Stimulated activated CD4-positive, alpha-beta T cell treated with anti-CD3 and anti-CD28 coated beads, Interleukin-15, amount 100 ng/mL, for 48 hours (primary cell): Measurements from ENCODE around the gene CENPU.
"Not testable (repeated sequence)": the region's sequence is repeated elsewhere in the genome, so short reads cannot be mapped to it uniquely, and the experiment has no call there.

Experiments
- DNase-seq, 2 donors: peaks; one replicate each; pipeline ENCODE4 v3.0.0-alpha.2; 2020; ENCODE audit warnings: low read depth in 2 of 2

The CENPU gene

DNA sequence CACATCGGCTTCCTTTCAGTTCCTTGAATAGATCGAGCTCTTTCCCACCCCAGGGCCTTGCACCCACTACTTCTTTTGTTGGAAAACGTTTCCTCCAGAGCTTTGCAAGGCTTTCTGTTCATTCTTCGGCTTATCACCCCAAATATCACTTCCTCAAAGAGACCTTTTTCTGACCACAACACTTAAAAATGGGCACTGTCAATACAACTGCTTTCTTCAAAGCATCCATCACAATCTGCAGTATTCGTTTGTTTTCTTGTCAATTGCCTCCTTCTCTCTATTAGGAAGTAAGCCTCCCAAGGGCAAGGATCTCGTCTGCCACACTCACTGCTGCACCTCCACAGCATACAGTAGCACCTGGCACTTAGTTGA, 17.7 kb upstream of the CENPU start:
- no peak for DNase-seq

DNA sequence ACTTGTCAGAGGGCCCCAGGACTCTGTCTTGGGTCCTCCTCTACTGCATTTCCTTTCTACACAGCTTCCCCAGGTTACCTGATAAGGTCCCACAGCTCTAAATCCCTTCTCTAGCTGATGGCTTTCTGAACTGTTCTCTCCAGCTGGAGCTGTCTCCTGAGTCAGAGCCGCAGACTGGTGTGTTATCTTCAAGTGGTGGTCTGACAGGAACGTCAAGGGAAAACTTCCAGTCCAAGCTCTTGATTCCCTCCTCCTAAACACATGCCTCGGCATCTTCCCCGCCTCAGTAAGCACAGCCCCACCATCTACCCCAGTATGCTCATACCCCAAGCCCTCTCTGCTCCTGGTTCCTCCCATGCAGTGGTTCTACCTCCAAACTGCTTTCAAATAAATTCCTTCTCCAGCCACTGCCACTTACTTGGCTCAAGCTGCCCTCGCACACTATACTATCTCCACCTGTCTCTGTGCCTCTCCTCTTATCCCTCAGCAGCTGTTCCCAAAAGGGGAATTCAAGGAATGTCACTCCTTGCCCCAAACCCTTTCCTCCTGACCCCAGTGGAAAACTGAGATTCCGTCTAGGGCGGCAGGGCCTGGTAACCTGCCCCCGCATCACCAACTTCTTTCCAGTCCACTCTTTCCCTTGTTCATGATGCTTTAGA, 17.2 kb upstream of the CENPU start:
- no peak for DNase-seq

GRCh38 chr4:184748251-184748652, 14.4 kb upstream of the CENPU start:
- no peak for DNase-seq

- no peak for DNase-seq
Measured at GRCh38 chr4:184747034-184747830, 13.3 kb upstream of the CENPU start.

DNA sequence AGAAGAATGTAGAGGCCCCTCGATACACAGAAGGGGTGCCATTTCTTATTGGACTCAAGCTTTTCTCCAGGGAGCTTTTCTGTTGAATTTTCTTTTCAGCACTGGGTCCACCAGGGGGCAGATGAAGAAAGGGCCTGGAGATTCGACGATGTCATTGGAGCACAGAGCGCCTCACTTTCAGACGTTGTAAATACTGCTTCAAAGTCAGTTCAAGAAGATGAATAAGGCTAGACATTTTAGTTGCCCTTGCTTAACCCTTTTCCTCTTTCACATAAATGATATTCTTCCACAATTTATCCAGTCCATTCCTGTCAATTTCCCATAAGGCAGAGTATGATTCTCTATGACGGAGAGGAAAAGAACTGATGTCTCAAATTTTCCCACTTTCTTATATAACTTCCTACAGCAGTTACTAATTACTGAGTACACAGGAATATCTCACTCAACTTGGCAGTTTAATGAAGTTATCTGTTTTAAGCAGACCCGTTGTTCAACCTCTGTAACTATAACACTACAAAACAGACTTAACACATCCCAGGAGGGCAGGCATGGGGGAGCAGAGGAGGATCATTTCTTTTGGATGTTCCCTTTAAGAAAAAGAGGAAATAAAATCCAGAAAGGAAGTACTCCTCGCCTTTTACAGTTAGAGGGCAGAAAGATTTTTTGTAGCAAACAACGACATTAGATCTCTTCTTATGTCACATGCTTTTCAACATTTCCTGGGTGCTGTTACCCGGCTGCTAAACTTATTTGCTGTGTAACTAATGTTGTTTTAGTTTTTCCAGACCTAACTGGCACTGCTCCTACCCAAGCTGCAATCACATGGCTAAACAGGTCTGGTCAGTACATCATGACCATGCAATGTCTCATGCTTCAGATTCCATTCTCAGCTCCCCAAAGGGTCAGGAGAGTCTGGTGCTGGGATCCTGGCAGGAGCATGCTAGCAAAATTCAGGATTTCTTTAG, 12.2 kb upstream of the CENPU start:
- DNase-seq, result peak; percentile 50 to 69

DNA sequence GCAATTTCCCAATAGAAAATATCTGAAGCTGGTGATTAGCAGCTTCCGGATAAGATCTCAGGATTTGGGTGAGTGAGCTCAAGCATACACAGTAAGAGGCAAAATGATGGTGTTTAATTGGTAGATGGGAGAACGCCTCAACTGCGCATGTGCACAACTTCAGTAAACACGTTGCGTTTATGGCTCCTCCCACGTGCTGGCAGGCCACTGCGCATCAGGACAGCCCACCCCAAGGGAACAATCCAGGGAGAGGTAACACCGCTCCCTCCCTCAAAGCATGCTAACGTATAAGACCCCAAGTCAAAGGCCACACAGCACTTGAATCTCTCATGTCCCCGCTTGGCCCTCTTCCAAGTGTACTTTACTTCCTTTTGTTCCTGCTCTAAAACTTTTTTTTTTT, 10.3 kb upstream of the CENPU start:
- no peak for DNase-seq

DNA sequence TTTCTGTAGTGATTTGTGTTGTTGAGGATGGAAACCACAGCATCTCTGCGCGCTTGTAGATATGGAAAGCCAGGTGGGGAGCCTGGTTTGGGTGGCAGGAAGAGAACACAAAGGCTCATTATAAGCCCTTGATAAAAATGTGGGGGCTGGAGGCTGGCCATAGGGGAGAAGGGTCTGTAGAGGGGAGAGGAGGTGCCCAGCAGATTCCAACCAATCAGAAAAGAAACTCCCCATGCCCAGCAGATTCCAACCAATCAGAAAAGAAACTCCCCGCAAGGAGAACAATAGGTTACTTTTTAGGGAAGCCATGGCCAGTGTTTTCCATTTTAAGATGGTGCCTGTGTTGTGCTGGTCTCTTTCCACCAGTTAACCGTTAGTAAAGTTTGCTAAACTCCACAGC, 9.8 kb upstream of the CENPU start:
- no peak for DNase-seq

DNA sequence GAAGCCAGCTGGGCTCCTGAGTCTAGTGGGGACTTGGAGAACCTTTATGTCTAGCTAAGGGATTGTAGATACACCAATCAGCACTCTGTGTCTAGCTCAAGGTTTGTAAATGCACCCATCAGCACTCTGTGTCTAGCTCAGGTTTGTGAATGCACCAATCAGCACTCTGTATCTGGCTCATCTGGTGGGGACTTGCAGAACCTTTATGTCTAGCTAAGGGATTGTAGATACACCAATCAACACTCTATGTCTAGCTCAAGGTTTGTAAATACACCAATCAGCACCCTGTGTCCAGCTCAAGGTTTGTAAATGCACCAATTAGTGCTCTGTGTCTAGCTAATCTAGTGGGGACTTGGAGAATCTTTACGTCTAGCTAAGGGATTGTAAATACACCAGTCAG, 7.8 kb upstream of the CENPU start:
- not testable (repeated sequence) for DNase-seq

- DNase-seq, result no peak
Measured at GRCh38 chr4:184740980-184741391, 7.1 kb upstream of the CENPU start.

- DNase-seq, result not testable (repeated sequence)
Measured at GRCh38 chr4:184739575-184739974, 5.7 kb upstream of the CENPU start.

DNA sequence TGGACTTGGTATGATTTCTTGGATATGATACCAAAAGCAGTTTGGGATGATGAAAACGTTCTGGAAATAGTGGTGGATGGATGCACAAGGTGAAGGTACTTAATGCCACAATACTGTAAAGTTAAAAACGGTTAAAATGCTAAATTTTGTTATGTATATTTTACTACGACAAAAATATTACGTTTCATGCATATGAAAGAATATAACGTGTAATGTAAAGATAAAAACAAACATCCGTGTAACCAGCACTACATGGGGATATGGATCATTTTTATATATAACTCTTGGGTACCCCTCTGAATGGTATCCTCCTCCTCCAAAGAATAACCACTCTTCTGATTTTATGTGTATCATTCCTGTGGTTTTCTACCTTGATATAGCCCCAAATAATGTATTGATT, 862 bp upstream of the CENPU start:
- no peak for DNase-seq

GRCh38 chr4:184732126-184732525, 1.8 kb downstream of the CENPU start:
- DNase-seq, result no peak

GRCh38 chr4:184731056-184731455, 2.8 kb downstream of the CENPU start:
- no peak for DNase-seq

GRCh38 chr4:184729946-184730345, 4.0 kb downstream of the CENPU start:
- no peak for DNase-seq

DNA sequence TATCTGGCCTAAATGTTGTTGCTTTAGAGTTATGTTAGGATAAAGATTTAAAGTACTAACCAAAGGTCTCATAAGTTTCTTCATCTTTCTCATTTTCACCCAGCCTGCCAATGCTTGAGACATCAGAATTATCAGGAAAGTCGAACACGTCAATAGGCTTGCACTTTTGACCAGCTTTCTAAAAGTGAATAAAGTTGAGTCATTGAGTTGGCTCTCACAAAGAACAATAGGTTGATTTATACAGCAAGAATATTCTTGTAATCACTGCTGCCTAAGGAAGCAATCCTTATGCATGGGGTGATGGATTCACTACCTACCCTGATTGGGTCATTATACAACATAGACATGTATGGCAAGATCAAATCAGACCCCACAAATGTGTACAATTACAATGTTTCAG, 5.0 kb downstream of the CENPU start:
- DNase-seq, result no peak

GRCh38 chr4:184727430-184727829, 6.5 kb downstream of the CENPU start:
- no peak for DNase-seq

GRCh38 chr4:184722798-184723197, 11.1 kb downstream of the CENPU start:
- no peak for DNase-seq

- DNase-seq, result no peak
Measured at GRCh38 chr4:184721254-184721653, 12.6 kb downstream of the CENPU start.

- DNase-seq, result no peak
Measured at GRCh38 chr4:184719407-184719806, 14.5 kb downstream of the CENPU start.

DNA sequence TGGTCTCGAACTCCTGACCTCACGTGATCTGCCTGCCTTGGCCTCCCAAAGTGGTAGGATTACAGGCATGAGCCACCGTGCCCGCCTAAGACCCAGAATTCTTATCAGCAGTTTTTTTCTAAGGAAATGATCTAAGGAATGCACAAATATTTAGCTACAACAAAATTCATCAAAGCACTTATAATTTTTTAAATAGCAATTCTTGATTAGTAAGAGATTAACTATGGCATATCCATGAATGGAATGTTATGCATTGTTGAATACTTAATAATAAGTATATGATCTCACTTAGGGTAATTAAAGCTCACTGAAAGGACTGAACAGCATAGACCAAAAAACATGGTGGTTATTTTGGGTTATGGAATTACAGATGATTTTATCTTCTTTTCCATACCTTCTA, 18.4 kb downstream of the CENPU start:
- no peak for DNase-seq

- no peak for DNase-seq
Measured at GRCh38 chr4:184713887-184714286, 20.0 kb downstream of the CENPU start.

DNA sequence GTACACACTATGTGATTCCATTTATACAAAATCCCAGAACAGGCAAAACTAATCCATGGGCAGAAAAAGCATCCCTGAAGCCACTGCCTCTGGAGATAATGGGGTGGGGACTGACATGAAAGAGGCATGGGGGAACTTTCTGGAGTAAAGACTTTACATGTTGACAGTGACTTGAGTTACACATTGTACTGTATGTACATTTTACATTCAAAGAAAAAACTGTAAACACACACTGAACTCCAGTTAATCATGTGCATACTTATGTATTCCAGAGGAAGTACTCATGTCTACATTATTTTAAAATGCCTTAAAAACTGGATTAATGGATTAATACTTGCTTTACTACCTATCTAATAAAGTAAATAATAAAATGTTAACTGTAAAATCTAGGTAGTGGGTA, 21.6 kb downstream of the CENPU start:
- no peak for DNase-seq
